ENCODE data around the gene CSTB. TPM values are rescaled to one million over a fixed set of nuclear protein-coding genes. Genes with fewer than 3 reads are reported as not detected.
A peak's percentile ranks its signal among the peaks of the same experiment; 100 is the strongest.

CSTB gene
- total RNA-seq, 1 experiment from 2014 or later: 36.1 TPM

- TF ChIP-seq ERG (CRISPR knock-in tag; IDR thresholded peaks at IDR 0.05): no peak
- TF ChIP-seq ARID4B (CRISPR knock-in tag; IDR thresholded peaks at IDR 0.05; ENCODE audit: borderline replicate concordance): peak; percentile 57; the same call in 1 of the 2 replicates
- TF ChIP-seq GRHL2 (CRISPR knock-in tag; IDR thresholded peaks at IDR 0.05; ENCODE audit: insufficient replicate concordance, severe bottlenecking): no peak
- TF ChIP-seq ATF3 (CRISPR knock-in tag; conservative IDR thresholded peaks at IDR 0.05): no peak
- TF ChIP-seq EMX1 (CRISPR knock-in tag; IDR thresholded peaks at IDR 0.05): no peak
- peak; percentile 29; the same call in 1 of the 2 replicates for TF ChIP-seq MAX (CRISPR knock-in tag; IDR thresholded peaks at IDR 0.05)
- no peak for TF ChIP-seq PRDM15 (CRISPR knock-in tag; IDR thresholded peaks at IDR 0.05)
- no peak for TF ChIP-seq ZNF425 (CRISPR knock-in tag; conservative IDR thresholded peaks at IDR 0.05)
- no peak; the same call in 1 of the 2 replicates for TF ChIP-seq TEAD1 (CRISPR knock-in tag; IDR thresholded peaks at IDR 0.05)
- TF ChIP-seq ZNF671 (CRISPR knock-in tag; IDR thresholded peaks at IDR 0.05): no peak
- 0 out of 2 replicates have a peak, but pooled peaks have one; percentile 55 for TF ChIP-seq ELF4 (CRISPR knock-in tag; IDR thresholded peaks at IDR 0.05; ENCODE audit: low read depth)
- no peak for TF ChIP-seq MLX (CRISPR knock-in tag; IDR thresholded peaks at IDR 0.05)
- no peak for TF ChIP-seq CBFB (CRISPR knock-in tag; IDR thresholded peaks at IDR 0.05; ENCODE audit: low read depth)
- TF ChIP-seq PRRX2 (CRISPR knock-in tag; IDR thresholded peaks at IDR 0.05): no peak
- TF ChIP-seq IRF2 (CRISPR knock-in tag; IDR thresholded peaks at IDR 0.05; ENCODE audit: borderline replicate concordance, low read depth): no peak
- peak; percentile 41; the same call in 1 of the 2 replicates for TF ChIP-seq FOXP4 (CRISPR knock-in tag; IDR thresholded peaks at IDR 0.05)
- no peak for TF ChIP-seq JAZF1 (CRISPR knock-in tag; IDR thresholded peaks at IDR 0.05)
- TF ChIP-seq NR3C1 (CRISPR knock-in tag; conservative IDR thresholded peaks at IDR 0.05; ENCODE audit: low read depth): no peak
- TF ChIP-seq HMGA2 (CRISPR knock-in tag; IDR thresholded peaks at IDR 0.05): no peak
- TF ChIP-seq E2F4 (CRISPR knock-in tag; IDR thresholded peaks at IDR 0.05; ENCODE audit: borderline replicate concordance, low read depth): peak; percentile 55; the same call in 1 of the 2 replicates
- TF ChIP-seq SMAD3 (CRISPR knock-in tag; IDR thresholded peaks at IDR 0.05; ENCODE audit: borderline replicate concordance): no peak
- TF ChIP-seq ZNF423 (CRISPR knock-in tag; IDR thresholded peaks at IDR 0.05): peak; percentile 93
These were observed at the start of gene CSTB (continued) for GRCh38 chr21:43775795-43776430.

All from WTC11 (cell line).